Peyer's patch (tissue), 4 donors: ENCODE data around the gene OTUD5.

ENCODE experiments used
- POLR2A ChIP-seq, 2 donors: fragments of 450-650 bp; IDR thresholded peaks; one replicate each; pipeline ENCODE4 v1.5.1; 2017; ENCODE audit warnings: antibody characterized with exemption in 2 of 2, mild to moderate bottlenecking in 2 of 2, moderate library complexity in 2 of 2
- TF ChIP-seq, protein P1 (sequence below), 6 experiments: fragments of 450-650 bp in 4 of 6; fragments of 200-600 bp in 2 of 6; sonication (generic) in 1 of 6; IDR thresholded peaks; one replicate each; pipeline ENCODE4 v1.5.1; 2017 to 2019; ENCODE audit warnings: antibody characterized with exemption in 6 of 6, mild to moderate bottlenecking in 3 of 6, moderate library complexity in 1 of 6

GRCh38 chrX:48975541-48975940 lies 18.1 kb upstream of the OTUD5 start:
- TF ChIP-seq, protein P1, sequence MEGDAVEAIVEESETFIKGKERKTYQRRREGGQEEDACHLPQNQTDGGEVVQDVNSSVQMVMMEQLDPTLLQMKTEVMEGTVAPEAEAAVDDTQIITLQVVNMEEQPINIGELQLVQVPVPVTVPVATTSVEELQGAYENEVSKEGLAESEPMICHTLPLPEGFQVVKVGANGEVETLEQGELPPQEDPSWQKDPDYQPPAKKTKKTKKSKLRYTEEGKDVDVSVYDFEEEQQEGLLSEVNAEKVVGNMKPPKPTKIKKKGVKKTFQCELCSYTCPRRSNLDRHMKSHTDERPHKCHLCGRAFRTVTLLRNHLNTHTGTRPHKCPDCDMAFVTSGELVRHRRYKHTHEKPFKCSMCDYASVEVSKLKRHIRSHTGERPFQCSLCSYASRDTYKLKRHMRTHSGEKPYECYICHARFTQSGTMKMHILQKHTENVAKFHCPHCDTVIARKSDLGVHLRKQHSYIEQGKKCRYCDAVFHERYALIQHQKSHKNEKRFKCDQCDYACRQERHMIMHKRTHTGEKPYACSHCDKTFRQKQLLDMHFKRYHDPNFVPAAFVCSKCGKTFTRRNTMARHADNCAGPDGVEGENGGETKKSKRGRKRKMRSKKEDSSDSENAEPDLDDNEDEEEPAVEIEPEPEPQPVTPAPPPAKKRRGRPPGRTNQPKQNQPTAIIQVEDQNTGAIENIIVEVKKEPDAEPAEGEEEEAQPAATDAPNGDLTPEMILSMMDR (IDR thresholded peaks at IDR 0.05): no peak
- no peak for TF ChIP-seq POLR2A (IDR thresholded peaks at IDR 0.05)
